ENCODE results near the gene PF4V1.

The PF4V1 gene, protein sequence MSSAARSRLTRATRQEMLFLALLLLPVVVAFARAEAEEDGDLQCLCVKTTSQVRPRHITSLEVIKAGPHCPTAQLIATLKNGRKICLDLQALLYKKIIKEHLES

DNA sequence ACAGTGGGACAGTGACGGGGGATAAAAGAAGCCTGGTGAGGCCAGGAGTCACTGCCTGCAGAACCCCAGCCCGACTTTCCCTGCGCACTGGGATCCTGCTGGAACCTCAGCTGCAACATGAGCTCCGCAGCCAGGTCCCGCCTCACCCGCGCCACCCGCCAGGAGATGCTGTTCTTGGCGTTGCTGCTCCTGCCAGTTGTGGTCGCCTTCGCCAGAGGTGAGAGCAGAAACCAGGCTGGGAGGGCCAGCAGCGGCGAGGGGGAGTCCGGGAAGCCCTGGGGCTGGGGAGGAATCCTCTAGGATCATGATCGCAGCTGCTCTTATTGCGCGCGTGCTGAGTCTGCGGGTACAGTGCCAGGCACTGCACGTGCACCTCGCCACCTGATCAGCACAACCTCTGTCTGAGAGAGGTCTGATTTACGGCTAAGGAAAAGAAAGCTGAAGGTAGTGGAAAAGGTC is at the start of gene PF4V1:
Gene PF4V1 (plus strand): TSS at position 51 of the 459 bp plus-strand sequence. CDS start 67 bp downstream, at position 118.
- DNase-seq (ENCODE audit: low spot score): no peak
- TF ChIP-seq, protein P1, sequence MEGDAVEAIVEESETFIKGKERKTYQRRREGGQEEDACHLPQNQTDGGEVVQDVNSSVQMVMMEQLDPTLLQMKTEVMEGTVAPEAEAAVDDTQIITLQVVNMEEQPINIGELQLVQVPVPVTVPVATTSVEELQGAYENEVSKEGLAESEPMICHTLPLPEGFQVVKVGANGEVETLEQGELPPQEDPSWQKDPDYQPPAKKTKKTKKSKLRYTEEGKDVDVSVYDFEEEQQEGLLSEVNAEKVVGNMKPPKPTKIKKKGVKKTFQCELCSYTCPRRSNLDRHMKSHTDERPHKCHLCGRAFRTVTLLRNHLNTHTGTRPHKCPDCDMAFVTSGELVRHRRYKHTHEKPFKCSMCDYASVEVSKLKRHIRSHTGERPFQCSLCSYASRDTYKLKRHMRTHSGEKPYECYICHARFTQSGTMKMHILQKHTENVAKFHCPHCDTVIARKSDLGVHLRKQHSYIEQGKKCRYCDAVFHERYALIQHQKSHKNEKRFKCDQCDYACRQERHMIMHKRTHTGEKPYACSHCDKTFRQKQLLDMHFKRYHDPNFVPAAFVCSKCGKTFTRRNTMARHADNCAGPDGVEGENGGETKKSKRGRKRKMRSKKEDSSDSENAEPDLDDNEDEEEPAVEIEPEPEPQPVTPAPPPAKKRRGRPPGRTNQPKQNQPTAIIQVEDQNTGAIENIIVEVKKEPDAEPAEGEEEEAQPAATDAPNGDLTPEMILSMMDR (IDR thresholded peaks at IDR 0.05; ENCODE audit: extremely low read depth, insufficient read depth, missing control alignments): no peak
- in situ Hi-C loops (cut with MboI; ENCODE audit: low pct_unique_long_range_greater_than_20kb, low sequenced_read_pairs, unreplicated experiment): no loop called here

DNA sequence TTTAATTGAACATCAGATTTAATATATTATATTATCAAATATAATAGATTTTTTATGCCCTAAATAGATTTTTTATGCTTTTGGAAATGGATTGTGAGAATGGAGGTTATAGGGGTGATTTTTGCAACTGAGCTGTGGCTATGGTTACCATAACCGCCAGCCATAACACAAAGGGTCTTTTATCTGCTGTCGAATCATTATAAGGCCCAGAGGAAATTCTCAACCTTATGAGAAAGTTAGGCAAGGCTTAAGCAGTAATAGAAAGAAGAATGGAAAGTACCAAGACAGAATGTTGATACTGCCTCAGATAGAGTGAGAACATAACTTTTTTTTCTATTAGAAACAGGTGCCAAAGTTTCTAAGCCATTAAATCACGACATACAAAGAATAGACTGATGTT is 42.9 kb upstream of the PF4V1 start:
- in situ Hi-C loops (cut with MboI; ENCODE audit: low pct_unique_long_range_greater_than_20kb, low sequenced_read_pairs, unreplicated experiment): no loop called here
- TF ChIP-seq, protein P1 (IDR thresholded peaks at IDR 0.05; ENCODE audit: extremely low read depth, insufficient read depth, missing control alignments): no peak
- DNase-seq (ENCODE audit: low spot score): no peak

DNA sequence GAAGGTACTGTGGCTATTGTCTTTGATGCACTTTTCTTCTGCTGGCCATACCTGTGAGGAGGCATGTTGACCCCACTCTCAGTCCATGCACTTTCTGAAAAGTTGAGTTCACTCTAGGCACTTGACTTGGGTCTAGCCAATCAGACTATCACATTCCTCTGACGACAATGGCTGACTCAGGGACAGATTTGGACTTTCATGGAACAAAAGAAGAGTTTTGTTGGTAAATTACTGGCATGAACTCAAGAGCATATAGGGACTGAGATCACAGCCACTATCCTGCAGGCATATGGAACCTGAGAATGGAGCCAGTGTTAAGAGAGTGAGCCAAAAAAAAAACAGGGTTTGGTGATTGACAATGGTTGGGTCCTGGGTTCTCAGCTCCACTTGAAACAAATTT is 41.3 kb upstream of the PF4V1 start:
- in situ Hi-C loops (cut with MboI; ENCODE audit: low pct_unique_long_range_greater_than_20kb, low sequenced_read_pairs, unreplicated experiment): no loop called here
- TF ChIP-seq, protein P1 (IDR thresholded peaks at IDR 0.05; ENCODE audit: extremely low read depth, insufficient read depth, missing control alignments): no peak
- no peak for DNase-seq (ENCODE audit: low spot score)

DNA sequence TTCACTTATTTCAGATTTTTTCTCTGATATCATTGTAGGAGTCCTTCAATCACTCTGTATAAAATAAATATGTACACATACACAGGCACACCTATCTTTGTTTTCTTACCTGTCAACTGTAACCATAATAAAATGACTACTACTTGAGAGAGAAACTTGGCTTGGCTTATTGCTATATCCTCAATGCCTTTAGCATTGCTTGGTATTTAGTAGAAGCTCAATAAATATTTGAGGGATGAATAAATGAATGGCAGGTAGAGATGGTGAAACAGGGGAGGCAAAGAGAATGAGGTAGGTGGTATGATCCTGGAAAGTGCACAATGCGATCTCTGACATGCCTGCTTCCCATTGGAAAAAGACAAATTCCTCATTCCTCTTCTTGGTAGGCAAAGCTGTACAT is 38.4 kb upstream of the PF4V1 start:
- TF ChIP-seq, protein P1 (IDR thresholded peaks at IDR 0.05; ENCODE audit: extremely low read depth, insufficient read depth, missing control alignments): no peak
- in situ Hi-C loops (cut with MboI; ENCODE audit: low pct_unique_long_range_greater_than_20kb, low sequenced_read_pairs, unreplicated experiment): no loop called here
- DNase-seq (ENCODE audit: low spot score): no peak

DNA sequence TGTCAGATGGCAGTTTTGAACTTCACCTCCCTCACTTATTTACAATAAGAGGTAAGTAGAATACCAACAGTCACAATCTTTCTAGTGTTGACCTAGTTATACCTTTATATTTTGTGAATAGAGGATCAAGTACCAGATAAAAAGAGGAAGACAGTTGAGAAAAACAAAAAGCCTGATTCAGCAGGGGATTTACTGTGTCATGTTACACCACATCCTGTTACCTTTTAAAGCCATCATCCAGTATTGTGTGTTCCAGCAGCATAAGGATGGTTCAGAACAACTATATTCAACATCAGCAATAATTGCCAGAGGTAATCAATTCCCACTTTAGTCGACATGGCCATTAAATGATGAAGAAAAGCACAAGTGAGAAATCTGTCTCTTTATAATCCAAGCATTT is 38.0 kb upstream of the PF4V1 start:
- TF ChIP-seq, protein P1 (IDR thresholded peaks at IDR 0.05; ENCODE audit: extremely low read depth, insufficient read depth, missing control alignments): no peak
- DNase-seq (ENCODE audit: low spot score): no peak
- in situ Hi-C loops (cut with MboI; ENCODE audit: low pct_unique_long_range_greater_than_20kb, low sequenced_read_pairs, unreplicated experiment): no loop called here

DNA sequence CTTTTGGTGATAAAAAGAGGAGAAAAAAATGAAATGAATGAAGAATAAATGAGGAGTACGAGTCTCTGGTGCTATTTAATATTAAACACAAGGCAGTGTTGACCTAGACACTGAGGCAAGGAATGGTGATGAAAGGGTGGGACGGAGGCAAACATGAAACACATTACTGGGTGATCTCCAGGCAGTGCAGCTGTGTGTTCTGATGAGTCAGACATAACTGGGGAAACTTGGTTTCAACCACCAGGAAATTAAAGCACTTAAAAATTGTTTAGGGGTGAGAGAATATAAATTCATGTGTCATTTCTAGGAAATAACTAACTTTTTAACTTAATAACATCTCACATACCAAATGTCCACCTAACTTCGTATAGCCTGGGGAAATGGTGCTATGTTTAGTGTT is 36.3 kb upstream of the PF4V1 start:
- TF ChIP-seq, protein P1 (IDR thresholded peaks at IDR 0.05; ENCODE audit: extremely low read depth, insufficient read depth, missing control alignments): no peak
- no peak for DNase-seq (ENCODE audit: low spot score)
- in situ Hi-C loops (cut with MboI; ENCODE audit: low pct_unique_long_range_greater_than_20kb, low sequenced_read_pairs, unreplicated experiment): no loop called here
